HG02610 (cell line): Measurements from ENCODE around the gene KLHDC7B.

Experiments used
- ATAC-seq: cut with Tn5 transposase; IDR thresholded peaks from one replicate; pipeline ENCODE4 v1.9.1; 2021; ENCODE audit warnings: mild to moderate bottlenecking, moderate library complexity; ENCODE audit not compliant: unreplicated experiment

Gene KLHDC7B

DNA sequence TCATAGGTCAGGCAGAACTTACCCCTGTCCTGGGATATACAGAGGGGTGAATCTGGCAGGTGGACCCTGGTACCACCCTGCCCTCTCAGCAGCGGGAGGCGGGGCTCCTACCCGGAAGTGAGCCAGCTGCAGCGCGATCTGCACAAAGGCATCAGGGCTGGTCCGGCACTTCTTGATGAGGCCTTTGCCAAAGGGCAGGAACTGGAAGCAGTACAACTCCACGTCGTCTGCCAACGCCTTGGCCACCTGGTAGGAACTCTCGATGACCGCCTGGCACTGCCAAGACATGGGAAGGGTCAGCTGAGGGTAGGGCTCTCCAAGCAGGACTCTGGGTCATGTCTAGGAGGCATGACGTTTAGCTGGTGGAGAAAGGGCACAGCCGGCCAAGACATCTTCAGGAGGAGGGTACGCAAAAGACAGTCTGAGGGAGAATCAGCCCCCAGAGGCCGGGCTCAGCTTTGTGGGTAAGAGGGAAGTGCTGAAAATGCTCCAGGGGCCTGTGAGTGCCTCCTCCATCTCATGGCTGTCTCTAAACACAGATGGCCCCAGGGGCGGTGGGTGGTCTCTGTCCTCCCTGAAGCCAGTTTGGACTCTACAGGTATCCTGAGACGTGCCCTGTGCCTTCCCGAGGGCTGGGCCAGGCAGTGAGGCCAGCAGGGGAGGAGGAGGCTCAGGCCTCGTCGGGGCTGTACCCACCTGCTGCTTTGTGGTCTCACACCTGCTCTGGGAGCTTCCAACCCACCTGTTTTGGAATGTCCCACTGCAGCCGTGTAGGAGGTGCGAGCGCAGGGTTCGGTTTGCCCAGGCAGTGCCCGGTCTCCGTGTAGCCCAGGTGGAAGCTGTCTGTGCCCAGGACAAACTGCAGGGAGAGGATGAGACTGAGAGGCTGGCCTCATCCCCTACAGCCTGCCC is 25.8 kb downstream of the KLHDC7B start:
- no peak for ATAC-seq

DNA sequence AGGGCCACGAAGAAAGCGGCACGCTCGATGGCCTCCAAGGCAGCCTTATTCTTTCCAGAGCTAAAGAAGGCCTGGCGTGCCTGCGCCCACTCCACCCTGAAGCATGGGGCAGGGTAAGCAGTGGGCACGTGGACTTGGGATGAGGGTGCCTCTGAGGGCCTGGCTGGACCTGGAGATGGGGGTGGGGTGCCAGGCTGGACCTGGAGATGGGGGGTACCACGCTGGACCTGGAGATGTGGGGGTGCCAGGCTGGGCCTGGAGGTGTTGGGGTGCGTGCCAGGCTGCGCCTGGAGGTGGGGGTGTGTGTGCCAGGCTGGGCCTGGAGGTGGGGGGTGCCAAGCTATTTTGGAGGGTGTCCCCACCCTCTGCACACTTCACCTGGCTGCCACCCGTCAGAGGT is 27.3 kb downstream of the KLHDC7B start:
- ATAC-seq = no peak

DNA sequence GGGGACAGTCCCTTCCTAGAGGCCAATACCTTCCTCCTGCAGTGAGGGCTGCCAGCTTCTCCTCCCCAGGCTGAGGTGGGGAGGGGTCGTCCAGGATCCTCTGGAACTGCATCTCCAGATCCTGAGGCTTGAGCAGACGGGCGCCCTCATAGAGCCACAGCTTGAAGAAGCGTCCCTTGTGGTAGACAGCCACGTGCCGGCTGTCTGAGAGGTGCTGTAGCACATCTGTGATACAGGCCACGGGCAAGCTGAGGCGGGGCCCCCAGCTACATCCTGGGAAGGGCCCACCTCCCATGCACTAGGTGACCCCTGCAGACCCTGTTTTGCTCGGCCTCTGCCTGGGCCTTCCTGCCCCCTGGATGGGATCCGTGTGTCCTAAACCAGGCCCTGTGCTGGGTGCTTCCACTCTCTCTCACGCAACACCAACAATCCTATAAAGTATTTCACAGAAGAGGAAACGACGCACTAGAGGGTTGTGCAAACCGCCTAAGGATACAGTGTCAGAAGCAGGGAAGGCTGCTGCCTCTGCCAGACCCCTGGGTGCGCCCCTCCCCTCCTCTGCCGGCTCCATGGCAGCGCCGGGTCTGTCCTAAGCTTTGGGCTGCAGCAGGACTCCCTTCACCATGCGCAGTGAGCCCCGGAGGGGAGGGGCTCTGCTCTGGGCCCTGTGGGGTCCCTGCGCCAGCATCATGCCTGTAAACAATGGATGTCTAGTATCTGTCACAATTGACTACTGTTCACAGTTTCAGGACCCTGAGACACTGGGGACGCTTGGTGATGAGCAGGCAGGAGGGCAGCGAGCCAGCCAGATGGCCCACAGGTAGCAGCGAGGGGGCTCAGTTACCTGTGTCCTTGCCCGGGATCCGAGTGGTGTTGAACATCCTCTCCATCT is 28.0 kb downstream of the KLHDC7B start:
- ATAC-seq = no peak

DNA sequence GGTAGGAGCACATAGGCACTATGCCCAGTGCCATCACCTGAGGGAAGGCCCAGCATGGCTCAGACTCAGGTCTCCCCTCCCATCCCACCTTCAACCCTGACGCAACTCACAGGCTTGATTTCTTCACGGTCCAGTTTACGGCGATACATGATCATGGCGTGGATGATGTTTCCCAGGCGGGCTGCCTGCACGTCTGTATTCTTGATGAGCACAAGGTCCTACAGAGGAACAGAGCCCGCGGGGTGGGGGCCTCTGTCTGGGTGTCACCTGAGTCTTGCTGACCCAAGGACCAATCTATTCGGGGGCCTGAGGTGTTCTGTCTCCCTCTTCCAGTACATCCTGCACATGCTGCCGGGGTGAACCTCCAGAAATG is 28.7 kb downstream of the KLHDC7B start:
- ATAC-seq = no peak

DNA sequence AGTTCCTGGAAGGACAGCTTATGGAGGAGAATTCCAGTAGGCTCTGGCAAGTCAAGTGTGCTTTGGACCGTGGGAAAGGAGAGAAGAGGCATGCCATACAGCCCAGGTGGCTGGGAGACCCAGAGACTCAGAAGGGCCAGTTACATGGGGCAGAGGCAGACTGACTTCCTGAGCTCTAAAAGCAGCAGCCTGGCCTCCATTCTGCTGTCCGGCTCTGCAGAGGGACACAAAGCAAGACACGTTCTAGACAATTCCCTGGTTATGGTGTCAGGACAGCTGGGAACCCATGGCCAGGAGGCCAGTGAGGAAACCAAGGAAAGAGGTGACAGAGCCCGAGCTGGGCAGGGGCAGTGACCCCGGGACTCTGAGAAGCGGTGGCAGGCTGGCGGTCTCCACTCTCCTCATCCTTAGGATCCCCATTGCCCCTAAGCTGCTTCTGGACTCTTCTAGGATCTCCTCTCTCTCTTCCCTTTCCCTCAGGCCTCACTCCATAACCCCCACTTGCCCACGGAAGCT is 29.8 kb downstream of the KLHDC7B start:
- no peak for ATAC-seq

DNA sequence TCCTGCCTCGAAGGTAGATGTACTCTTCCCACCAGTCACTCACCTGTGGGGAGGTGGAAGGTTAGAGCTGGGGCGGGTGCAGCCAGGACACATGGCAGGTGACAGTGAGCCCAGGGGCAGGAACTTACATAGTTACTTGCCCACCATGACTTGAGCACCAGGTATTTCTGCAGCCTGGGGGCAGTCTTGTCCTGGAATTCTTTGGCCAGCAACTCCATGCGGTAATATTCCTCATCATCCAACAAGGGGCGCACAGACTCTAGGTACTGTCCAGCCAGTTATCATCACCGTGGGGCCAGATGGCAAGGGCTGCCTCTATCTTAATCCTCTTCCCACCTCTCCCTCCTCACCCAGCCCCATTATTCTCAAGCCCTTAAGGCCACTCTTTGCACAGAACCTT is 30.4 kb downstream of the KLHDC7B start:
- ATAC-seq = no peak

DNA sequence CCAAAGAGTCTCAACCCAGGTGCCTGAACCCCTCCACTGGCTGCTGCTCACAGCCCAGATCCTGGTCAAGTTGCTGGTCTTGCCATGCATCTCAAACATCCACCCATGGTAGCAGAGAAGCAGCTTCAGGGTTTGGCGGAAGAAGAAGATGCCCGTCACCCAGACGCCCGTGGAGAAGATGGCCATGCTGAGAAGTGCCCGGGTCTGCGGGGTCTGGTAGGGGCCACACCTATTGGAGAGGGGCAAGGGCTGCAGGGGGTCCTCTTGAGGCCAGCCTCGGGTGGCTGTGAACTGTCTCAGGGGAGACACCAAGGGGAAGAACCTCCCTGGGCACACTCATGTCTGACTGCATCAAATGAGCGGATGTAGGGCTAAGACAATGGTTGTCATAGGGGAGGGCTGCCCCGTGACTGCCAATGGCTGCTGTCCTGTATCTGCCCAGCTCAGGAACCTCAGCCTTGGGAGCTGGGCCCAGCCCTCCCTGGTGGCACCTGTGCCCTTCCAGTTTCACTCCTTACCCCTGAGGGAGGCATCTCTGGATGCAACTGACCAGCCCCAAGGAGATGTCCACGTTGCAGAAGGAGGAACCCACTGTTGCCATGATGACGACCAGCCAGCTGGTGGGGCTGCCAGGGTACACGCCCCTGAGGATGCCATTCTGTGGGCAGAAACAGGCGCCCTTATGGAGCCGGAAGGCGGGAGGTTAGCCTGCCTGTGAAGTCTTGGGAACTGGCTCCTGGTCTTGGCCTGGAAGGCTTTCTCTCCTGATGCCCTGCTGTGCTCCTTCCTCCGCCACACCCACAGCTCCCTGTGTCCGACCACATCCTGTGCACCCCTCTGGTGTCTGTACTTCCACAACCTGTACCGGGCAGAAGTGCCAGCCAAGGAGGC is 31.4 kb downstream of the KLHDC7B start:
- ATAC-seq = no peak

DNA sequence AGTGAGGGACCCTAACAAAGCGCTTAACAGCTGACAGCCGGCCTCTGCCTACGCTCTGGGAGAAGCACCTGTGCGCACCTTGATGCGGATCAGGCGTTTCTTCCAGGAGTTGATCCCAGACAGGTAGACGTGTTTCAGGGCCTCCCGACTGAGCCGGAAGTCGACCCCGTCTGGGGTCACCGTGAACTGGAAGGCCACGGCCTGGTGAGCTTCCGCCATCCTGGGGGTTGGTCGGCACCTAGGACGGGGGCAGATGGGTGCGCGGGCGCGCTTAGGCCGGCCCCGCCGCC is 31.9 kb downstream of the KLHDC7B start:
- ATAC-seq = no peak

DNA sequence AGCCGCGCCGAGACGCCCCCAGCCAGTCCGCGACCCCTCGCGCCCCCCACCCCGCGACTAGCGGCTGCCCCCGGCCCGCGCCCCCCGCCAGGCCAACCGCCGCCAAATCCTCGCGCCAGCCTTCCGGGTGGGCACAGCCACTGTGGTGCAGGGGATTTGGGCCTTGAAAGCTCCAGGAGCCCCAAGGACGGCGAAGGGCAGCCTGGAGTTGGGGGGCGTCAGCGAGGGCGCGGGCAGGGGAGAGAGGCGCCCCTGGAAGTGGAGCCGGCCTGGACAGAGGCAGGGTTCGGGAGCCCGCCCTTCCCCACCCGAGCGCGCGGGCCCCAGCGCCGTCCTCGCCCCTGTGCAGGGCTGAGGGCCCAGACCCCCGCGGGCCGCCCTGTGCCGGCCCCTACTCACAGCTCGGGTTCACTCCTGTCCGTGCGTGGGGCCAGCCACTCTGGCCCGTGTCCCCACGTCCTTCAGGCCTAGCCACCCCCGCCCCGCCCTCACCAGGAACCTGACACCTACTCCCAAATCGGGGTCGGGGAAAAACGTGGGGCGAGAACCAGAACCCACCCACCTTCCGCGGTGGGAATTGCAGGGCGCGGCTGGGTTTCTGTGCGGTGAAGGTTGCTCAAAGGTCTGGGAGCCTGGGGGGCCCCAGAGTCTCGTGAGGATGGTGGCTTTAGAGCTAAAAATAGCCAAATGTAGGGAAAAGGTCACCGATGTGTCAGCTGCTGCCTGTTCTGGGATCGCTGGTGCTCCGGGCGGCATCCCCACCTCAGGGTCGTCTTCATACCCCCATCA is 32.5 kb downstream of the KLHDC7B start, which contains the start of gene CPT1B:
Gene CPT1B, minus strand, starts transcription at position 441 of the 789 bp plus-strand sequence. CDS start 512 bp downstream, outside the sequence.
- no peak for ATAC-seq

DNA sequence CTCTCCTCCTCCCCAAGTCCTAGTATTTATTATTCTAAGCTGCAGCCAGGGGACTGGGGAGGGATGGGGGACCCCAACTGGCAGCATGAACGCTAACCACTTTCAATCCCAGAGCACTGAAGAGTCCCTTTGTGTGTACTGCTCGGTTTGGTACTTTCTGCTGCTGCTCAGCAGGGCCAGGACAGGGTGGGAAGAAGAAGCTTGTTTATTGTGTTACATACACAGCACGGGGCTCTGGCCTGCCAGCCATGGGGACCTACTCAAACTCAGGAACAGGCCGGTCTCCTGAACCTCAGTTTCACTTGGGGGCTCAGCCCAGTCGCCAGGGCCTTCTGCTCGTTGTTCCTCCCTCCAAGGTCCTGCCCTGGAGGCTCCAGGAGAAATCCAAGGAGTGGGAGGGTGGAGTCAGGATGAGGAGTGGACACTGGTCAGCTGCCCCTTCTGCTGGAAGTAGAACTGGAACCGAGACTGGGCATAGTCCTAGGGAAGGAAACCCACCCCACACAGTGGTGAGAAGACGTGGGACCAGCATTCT is 33.1 kb downstream of the KLHDC7B start:
- no peak for ATAC-seq

DNA sequence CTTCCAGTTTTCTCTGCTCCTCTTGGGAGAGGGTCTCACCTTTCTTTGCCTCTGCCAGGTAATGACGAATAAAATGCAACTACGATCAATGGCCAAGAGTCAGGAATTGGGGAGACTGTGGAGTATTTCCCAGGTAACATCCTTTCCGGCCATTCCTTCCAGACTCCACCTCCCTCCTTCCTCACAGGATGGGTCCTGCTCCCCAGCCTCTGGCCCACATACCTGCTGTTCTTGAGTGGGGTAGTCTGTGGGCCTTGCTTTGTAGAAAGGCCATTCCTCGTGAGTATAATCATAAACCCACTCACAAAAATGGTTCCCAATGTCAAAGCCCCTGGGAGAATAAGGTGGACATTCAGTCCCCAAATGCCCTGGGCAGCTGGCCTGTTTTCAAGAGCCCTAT is 34.1 kb downstream of the KLHDC7B start:
- no peak for ATAC-seq

DNA sequence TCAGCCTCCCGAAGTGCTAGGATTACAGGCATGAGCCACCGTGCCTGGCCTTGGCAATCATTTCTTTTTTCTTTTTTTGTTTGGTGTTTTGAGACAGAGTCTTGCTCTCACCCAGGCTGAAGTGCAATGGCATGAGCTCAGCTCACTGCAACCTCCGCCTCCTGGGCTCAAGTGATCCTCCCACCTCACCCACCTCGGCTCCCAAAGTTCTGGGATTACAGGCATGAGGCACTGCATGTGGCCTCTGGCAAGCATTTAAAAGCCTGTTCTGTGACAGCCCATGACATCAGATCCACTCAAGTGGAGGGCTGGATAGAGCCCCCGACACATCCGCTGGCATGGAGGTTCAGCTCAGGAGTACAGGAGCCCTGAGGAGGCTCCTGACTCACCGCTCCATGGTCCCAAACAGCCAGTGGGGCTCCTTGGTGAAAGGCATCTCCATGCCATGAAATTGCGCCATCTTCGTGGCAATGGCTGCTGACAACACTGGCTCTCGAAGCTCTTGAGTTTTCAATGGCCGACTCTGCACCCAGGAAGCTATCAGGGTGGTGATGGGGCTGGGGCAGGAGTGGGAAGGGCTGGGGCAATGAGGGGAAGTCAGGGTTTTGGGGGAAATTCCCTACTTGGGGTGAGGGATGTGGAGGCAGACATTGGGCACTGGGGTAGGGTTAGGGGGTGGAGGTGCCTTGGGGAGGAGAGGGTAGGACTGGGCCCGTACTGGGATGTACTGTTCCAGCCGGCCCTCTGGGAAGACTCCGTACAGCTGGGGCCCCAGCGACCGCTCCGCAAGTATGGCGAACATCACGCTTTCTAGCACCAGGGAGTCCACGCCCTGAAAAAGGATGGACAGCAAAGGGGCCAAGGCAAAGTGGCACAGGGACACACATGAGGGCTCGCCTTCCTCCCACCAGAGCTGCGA is 35.6 kb downstream of the KLHDC7B start:
- no peak for ATAC-seq

DNA sequence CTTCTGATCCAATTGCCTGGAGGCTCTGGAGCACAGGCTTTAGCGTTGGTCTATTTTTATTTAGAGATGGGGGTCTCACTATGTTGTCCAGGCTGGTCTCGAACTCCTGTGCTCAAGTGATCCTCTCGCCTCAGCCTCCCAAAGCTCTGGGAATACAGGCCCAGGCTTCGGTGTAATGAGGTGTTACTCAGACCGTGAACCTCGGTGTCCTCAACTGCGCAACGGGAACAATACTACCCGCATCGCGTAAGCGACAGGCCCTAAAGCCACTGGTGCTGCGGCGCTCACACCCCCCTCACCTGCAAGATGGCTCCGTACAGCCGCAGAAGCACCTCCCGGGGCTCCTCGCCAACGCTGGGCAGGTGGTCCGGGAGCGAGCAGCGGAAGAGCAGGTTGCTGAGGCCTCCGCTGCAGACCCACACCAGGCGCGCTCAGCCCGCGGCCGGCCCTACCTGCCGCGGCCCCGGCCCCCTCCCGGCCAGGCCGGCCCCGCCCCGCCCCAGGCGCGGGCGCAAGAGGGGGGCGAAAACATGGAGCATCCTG is 36.3 kb downstream of the KLHDC7B start:
- ATAC-seq = peak; percentile 7

DNA sequence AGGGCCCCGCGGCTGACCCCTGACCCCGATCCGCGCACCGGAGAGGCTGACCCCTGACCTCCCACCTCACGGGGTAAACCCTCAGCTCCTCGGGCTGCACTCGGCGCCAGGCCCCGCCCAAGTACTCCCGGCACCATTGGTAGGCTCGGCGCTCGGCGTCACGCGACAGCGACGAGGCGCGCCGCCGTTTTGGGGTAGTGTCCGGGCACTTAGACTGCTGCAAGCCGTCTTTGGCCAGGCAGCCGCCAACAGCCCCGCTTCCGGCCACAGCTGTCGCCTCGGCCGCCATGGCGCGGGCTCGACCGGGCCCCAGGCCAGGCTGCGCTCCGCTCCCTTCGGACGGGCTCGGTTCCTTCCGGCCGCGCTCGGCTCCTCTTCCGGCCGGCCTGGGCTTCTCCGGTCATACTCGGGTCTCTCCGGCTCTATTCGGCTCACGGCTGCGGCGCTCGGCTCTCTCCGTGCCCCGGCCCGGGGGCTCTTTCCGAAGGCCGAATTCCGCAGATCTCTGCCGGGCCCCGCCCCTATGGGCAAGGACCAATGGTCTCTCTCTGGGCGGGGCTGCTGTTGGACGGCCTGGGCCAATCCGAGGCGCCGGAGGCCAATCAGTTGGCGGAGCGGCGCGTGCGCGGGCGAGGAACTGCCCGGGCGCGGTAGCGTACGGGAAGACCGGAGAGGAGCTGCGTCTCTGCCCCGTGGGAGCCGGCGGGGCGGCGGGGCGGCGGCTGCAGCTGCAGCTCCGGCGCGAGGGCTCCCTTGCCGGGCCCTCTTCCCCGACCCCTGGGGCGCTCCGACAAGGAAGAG is 37.0 kb downstream of the KLHDC7B start, which contains the start of gene CHKB:
Gene CHKB, minus strand, starts transcription at position 357 of the 801 bp plus-strand sequence. Its CDS starts 68 bp downstream, at position 289.
- ATAC-seq = peak; percentile 89

DNA sequence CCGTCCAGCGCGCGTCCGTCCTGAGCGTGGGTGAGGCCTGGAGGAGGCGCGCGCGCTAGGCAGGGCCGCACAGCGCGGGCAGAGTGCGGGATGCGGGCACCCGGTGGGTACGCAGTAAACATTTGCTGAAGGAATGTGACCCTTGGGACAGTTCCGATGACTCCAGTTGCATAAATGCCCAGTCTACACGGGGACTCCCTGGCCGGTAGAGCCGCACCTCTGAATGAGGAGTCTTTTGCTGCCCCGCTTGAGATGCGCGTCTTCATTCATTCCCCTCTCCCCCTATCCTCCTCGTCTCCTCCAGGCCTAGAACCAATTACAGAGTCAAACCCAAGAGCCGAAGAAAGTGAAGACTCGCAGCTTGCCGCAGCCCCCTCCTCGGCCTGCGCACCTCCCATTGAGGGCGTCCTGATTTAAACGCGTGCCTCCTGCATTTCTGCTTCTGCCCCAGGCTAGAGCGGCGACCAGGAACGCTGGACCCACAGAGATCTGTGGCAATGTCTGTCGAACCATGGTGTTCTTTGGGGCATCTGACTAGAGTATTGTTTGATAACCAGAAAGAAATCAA is 37.7 kb downstream of the KLHDC7B start:
- peak; percentile 27 for ATAC-seq

DNA sequence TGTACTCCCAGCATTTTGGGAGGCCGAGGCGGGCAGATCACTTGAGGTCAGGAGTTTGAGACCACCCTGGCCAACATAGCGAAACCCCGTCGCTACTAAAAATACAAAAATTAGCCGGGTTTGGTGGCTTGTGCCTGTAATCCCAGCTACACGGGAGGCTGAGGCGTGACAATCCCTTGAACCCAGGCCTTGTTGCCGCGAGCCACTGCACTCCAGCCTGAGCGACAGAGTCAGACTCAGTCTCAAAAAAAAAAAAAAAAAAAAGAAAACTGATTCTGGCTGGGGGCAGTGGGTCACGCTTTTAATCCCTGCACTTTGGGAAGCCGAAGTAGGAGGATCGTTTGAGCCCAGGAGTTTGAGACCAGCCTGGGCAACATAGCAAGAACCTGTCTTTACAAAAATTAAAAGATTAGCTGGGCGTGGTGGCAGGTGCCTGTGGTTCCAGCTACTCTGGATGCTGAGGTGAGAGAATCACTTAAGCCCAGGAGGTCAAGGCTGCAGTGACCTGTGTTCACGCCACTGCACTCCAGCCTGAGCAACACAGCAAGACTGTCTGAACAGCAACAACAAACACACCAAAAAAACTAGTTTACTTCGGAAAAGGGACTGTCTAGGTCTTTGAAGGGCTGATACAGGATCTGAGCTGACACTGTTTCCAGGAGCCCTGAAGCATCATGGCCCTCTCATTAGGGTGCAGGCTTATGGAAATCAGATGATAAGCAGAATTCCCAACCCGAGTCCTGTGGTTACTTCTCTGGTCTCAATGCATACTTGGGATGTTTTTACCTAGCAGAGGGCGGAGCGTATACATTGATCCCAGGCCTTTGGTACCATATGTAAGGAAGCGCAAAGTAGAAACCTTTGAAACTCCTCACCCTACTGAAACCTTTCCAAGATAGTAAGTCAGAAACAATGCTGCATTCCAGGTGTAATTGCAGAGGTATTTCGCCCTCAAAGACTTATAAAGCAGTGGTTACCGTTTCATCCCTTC is 38.7 kb downstream of the KLHDC7B start:
- ATAC-seq = no peak
